IMR-90 (cell line): Measurements from ENCODE around the gene PNMA6E. TPM values are rescaled to one million over a fixed set of nuclear protein-coding genes. Genes with fewer than 3 reads are reported as not detected.

ENCODE experiments used
- ATAC-seq: fragments of 200-7000 bp; cut with Tn5 transposase; 2 replicates; pipeline ENCODE4 v1.9.1; 2020; ENCODE audit warnings: low read depth, mild to moderate bottlenecking, moderate library complexity
- BruUV-seq: library from RNA; stranded (reverse); fragments of 400-500 nt; replicated peaks from 2 replicates; lab custom pipeline; 2021; lab: Mats Ljungman, UMichigan
- CTCF ChIA-PET: fragments of 300-600 bp; formaldehyde crosslinking; extraction: SDS; loops from one replicate; lab custom pipeline; 2021; ENCODE audit warnings: antibody characterized with exemption; lab: Yijun Ruan, JAX
- POLR2A ChIA-PET: fragments of 300-600 bp; sonication (Branson Sonifier 250); formaldehyde crosslinking; loops from one replicate; lab custom pipeline; 2022; ENCODE audit warnings: antibody characterized with exemption; ENCODE audit not compliant: unreplicated experiment; lab: Charles Lee
- DNase-seq: peaks from one replicate; pipeline ENCODE4 v3.0.0; 2013
- H2AFZ ChIP-seq: replicated peaks from 2 replicates; pipeline ENCODE3; 2013; ENCODE audit warnings: low read length, mild to moderate bottlenecking; ENCODE audit not compliant: poor library complexity
- H2AK5ac ChIP-seq: 2 replicates; pipeline ENCODE4 v1.6.1; 2013; ENCODE audit warnings: low read depth, low read length, inconsistent platforms
- H2AK9ac ChIP-seq: replicated peaks from 2 replicates; pipeline ENCODE3; 2013; ENCODE audit warnings: mild to moderate bottlenecking, low read depth, low read length, moderate library complexity; ENCODE audit not compliant: poor library complexity
- H2BK120ac ChIP-seq: 2 replicates; pipeline ENCODE4 v1.6.1; 2013; ENCODE audit warnings: low read depth, low read length, inconsistent platforms
- H2BK15ac ChIP-seq: 3 replicates; pipeline ENCODE4 v1.6.1; 2013; ENCODE audit warnings: low read depth, low read length, inconsistent platforms
- H2BK20ac ChIP-seq: 2 replicates; pipeline ENCODE4 v1.6.1; 2013; ENCODE audit warnings: low read depth, mild to moderate bottlenecking, inconsistent platforms, low read length, moderate library complexity
- H2BK5ac ChIP-seq: 2 replicates; pipeline ENCODE4 v1.6.1; 2013; ENCODE audit warnings: mild to moderate bottlenecking, low read depth, low read length, inconsistent platforms; ENCODE audit not compliant: poor library complexity, severe bottlenecking
- H3K14ac ChIP-seq: replicated peaks from 2 replicates; pipeline ENCODE4 v1.6.1; 2013; ENCODE audit warnings: low read depth, low read length, inconsistent platforms
- H3K18ac ChIP-seq: 2 replicates; pipeline ENCODE4 v1.6.1; 2013; ENCODE audit warnings: low read depth, low read length, control low read depth
- H3K23ac ChIP-seq: 2 replicates; pipeline ENCODE4 v1.6.1; 2013; ENCODE audit warnings: low read depth, low read length, inconsistent platforms
- H3K27ac ChIP-seq: 2 replicates; pipeline ENCODE4 v1.5.1; 2013; ENCODE audit warnings: mild to moderate bottlenecking, control low read depth, low read length; ENCODE audit not compliant: insufficient read depth
- H3K27me3 ChIP-seq: 2 replicates; pipeline ENCODE4 v1.6.1; 2013; ENCODE audit warnings: low read length; ENCODE audit not compliant: control insufficient read depth, insufficient read depth
- H3K36me3 ChIP-seq: 2 replicates; pipeline ENCODE4 v1.6.1; 2013; ENCODE audit warnings: low read length, mixed read lengths; ENCODE audit not compliant: control insufficient read depth, insufficient read depth
- H3K4ac ChIP-seq: 2 replicates; pipeline ENCODE4 v1.6.1; 2013; ENCODE audit warnings: low read depth, low read length, inconsistent platforms
- H3K4me1 ChIP-seq: 2 replicates; pipeline ENCODE4 v1.6.1; 2013; ENCODE audit warnings: low read length, mixed read lengths; ENCODE audit not compliant: control insufficient read depth, insufficient read depth
- H3K4me2 ChIP-seq: 2 replicates; pipeline ENCODE4 v1.6.1; 2013; ENCODE audit warnings: low read depth, mild to moderate bottlenecking, control low read depth, low read length, moderate library complexity
- H3K4me3 ChIP-seq: 2 replicates; pipeline ENCODE4 v1.5.1; 2013; ENCODE audit warnings: low read depth, mild to moderate bottlenecking, control low read depth, low read length, moderate library complexity; ENCODE audit not compliant: insufficient read depth
- H3K56ac ChIP-seq: 2 replicates; pipeline ENCODE4 v1.6.1; 2013; ENCODE audit warnings: low read length, inconsistent platforms; ENCODE audit not compliant: insufficient read depth; ENCODE audit errors: extremely low read depth
- H3K79me1 ChIP-seq, 2 experiments: 2 replicates each; pipeline ENCODE4 v1.6.1; 2013; ENCODE audit warnings: low read length in 2 of 2, inconsistent platforms in 1 of 2, low read depth in 1 of 2
- H3K9ac ChIP-seq: 2 replicates; pipeline ENCODE4 v1.6.1; 2013; ENCODE audit warnings: low read depth, low read length, control low read depth
- H3K9me1 ChIP-seq: 2 replicates; pipeline ENCODE4 v1.6.1; 2013; ENCODE audit warnings: low read length, inconsistent platforms; ENCODE audit not compliant: insufficient read depth
- H3K9me3 ChIP-seq: 2 replicates; pipeline ENCODE4 v1.6.1; 2013; ENCODE audit warnings: low read length; ENCODE audit not compliant: control insufficient read depth, insufficient read depth
- H4K20me1 ChIP-seq: 2 replicates; pipeline ENCODE4 v1.6.1; 2013; ENCODE audit warnings: low read length, inconsistent platforms; ENCODE audit not compliant: insufficient read depth
- H4K5ac ChIP-seq: 2 replicates; pipeline ENCODE4 v1.6.1; 2013; ENCODE audit warnings: mild to moderate bottlenecking, low read depth, low read length, control low read depth
- H4K8ac ChIP-seq, 2 experiments: 2 replicates each; pipeline ENCODE4 v1.6.1; 2013; ENCODE audit warnings: low read depth in 2 of 2, low read length in 2 of 2, control low read depth in 1 of 2, inconsistent platforms in 1 of 2
- H4K91ac ChIP-seq: 2 replicates; pipeline ENCODE4 v1.6.1; 2013; ENCODE audit warnings: low read depth, low read length, inconsistent platforms; ENCODE audit not compliant: insufficient read depth
- BHLHE40 ChIP-seq: fragments of 150-350 bp; IDR thresholded peaks from 2 replicates; pipeline ENCODE4 v1.6.1; 2016; ENCODE audit warnings: mild to moderate bottlenecking, low read depth, low read length
- CEBPB ChIP-seq: IDR thresholded peaks from 2 replicates; pipeline ENCODE4 v1.6.1; 2012; ENCODE audit warnings: low read depth, low read length, improper control_type of control experiment
- CHD1 ChIP-seq: IDR thresholded peaks from 2 replicates; pipeline ENCODE4 v1.6.1; 2012; ENCODE audit warnings: low read depth, low read length, improper control_type of control experiment
- CTCF ChIP-seq: conservative IDR thresholded peaks from 2 replicates; pipeline ENCODE4 v1.5.1; 2012; ENCODE audit warnings: mild to moderate bottlenecking, low read depth, low read length, improper control_type of control experiment
- ELK1 ChIP-seq: fragments of 150-350 bp; IDR thresholded peaks from 2 replicates; pipeline ENCODE4 v1.6.1; 2016; ENCODE audit warnings: low read depth, mild to moderate bottlenecking, low read length, moderate library complexity, borderline replicate concordance
- FOS ChIP-seq: fragments of 150-350 bp; IDR thresholded peaks from 2 replicates; pipeline ENCODE4 v1.6.1; 2016; ENCODE audit warnings: low read depth, low read length
- MAFK ChIP-seq: IDR thresholded peaks from 2 replicates; pipeline ENCODE4 v1.6.1; 2012; ENCODE audit warnings: low read depth, low read length, improper control_type of control experiment
- MAZ ChIP-seq: IDR thresholded peaks from 2 replicates; pipeline ENCODE4 v1.6.1; 2012; ENCODE audit warnings: low read depth, mild to moderate bottlenecking, low read length, improper control_type of control experiment, moderate library complexity, borderline replicate concordance
- MXI1 ChIP-seq: IDR thresholded peaks from 2 replicates; pipeline ENCODE4 v1.6.1; 2012; ENCODE audit warnings: low read depth, mild to moderate bottlenecking, low read length, moderate library complexity, borderline replicate concordance
- NFE2L2 ChIP-seq: fragments of 150-350 bp; IDR thresholded peaks from 2 replicates; pipeline ENCODE4 v1.6.1; 2016; ENCODE audit warnings: low read depth, mild to moderate bottlenecking, low read length
- POLR2A ChIP-seq: IDR thresholded peaks from 2 replicates; pipeline ENCODE4 v1.6.1; 2012; ENCODE audit warnings: mild to moderate bottlenecking, low read depth, low read length
- RAD21 ChIP-seq: IDR thresholded peaks from 2 replicates; pipeline ENCODE4 v1.6.1; 2012; ENCODE audit warnings: low read length, improper control_type of control experiment
- RCOR1 ChIP-seq: IDR thresholded peaks from 2 replicates; pipeline ENCODE4 v1.6.1; 2012; ENCODE audit warnings: mild to moderate bottlenecking, low read length, improper control_type of control experiment; ENCODE audit not compliant: insufficient replicate concordance
- RFX5 ChIP-seq: IDR thresholded peaks from 2 replicates; pipeline ENCODE4 v1.8.0; 2012; ENCODE audit warnings: low read depth, mild to moderate bottlenecking, low read length, moderate library complexity
- SMC3 ChIP-seq: fragments of 150-350 bp; IDR thresholded peaks from 2 replicates; pipeline ENCODE4 v1.6.1; 2016; ENCODE audit warnings: low read depth, mild to moderate bottlenecking, antibody characterized with exemption, low read length, moderate library complexity
- USF2 ChIP-seq: fragments of 150-350 bp; IDR thresholded peaks from 2 replicates; pipeline ENCODE4 v1.6.1; 2017; ENCODE audit warnings: mild to moderate bottlenecking, antibody characterized with exemption, low read length, low read depth
- WGBS, 2 experiments: methylation state at CpG; one replicate each; pipeline versions ENCODE4 v1.1.5 to v1.1.7; 2013; ENCODE audit warnings: missing lambda C conversion rate in 2 of 2; ENCODE audit not compliant: insufficient read length in 1 of 2; ENCODE audit errors: extremely low coverage in 2 of 2; 5-methylcytosine and 5-hydroxymethylcytosine counted together
- dilution Hi-C: fragments of 300-500 bp; cut with HindIII; formaldehyde crosslinking; loops from one replicate; pipeline ENCODE4 v1.14.3; 2018; ENCODE audit warnings: low sequenced_read_pairs; ENCODE audit not compliant: unreplicated experiment
- in situ Hi-C: fragments of 300-500 bp; cut with MboI; formaldehyde crosslinking; loops from 3 replicates; pipeline ENCODE4 v1.14.3; 2019; ENCODE audit warnings: low sequenced_read_pairs, inconsistent platforms, mixed read lengths
- intact Hi-C: fragments of 100-400 bp; cut with micrococcal nuclease; formaldehyde crosslinking; loops from 2 replicates; pipeline ENCODE4 v1.10.0; 2022
- polyA plus RNA-seq, 3 experiments: library from polyadenylated mRNA; depleted of rRNA; stranded (reverse); fragments of >200 nt; gene quantifications; 2 replicates each; pipeline ENCODE4 v1.2.3, GENCODE V29; 2012; ENCODE audit warnings: low replicate concordance in 1 of 3
- total RNA-seq: library from RNA; depleted of rRNA; stranded (reverse); fragments of >200 nt; gene quantifications from 2 replicates; pipeline ENCODE4 v1.2.3, GENCODE V29; 2012

Gene PNMA6E
- total and polyA plus RNA-seq, 2 of the 4 experiments (the other 2 are of a cell fraction) = not detected

GRCh38 chrX:153398275-153398960 is 2.7 kb downstream of the PNMA6E start:
- Histone ChIP-seq H3K27ac (no peak overlapping the region), H4K20me1 (no peaks in the 10 kb centered on the region), H3K9ac (no peak overlapping the region), H3K18ac (no peak overlapping the region), H3K4me1 (no peaks in the 10 kb centered on the region), H3K14ac (no peak overlapping the region), H3K9me1 (no peaks in the 10 kb centered on the region), H3K36me3 (no peaks in the 10 kb centered on the region), H2AFZ (no peak overlapping the region), H3K4me2 (no peak overlapping the region), H3K4ac (no peak overlapping the region), H3K56ac (no peak overlapping the region), H3K27me3 (peaks cover 8% of the 10 kb centered on the region; the same call in 1 of the 2 replicates), H3K79me1 (no peaks in the 10 kb centered on the region), H3K9me3 (no peaks in the 10 kb centered on the region; the same call in 1 of the 2 replicates), H2BK5ac (no peak overlapping the region), H3K23ac (no peak overlapping the region), H4K91ac (no peak overlapping the region), H2BK120ac (no peak overlapping the region), H3K4me3 (no peak overlapping the region), H2AK5ac (no peak overlapping the region), H4K5ac (no peak overlapping the region), H4K8ac (no peak overlapping the region), H2AK9ac (no peak overlapping the region), H2BK15ac (no peak overlapping the region), H2BK20ac (no peak overlapping the region)
- in situ Hi-C loops = no loop called here
- CTCF ChIA-PET = no interaction called here
- DNase-seq = no peak
- dilution Hi-C loops = no loop called here
- intact Hi-C loops = no loop called here
- no peak for TF ChIP-seq CHD1
- no peak for TF ChIP-seq RCOR1
- TF ChIP-seq CEBPB = no peak
- TF ChIP-seq CTCF = no peak
- TF ChIP-seq ELK1 = no peak
- TF ChIP-seq FOS = no peak
- no peak for TF ChIP-seq BHLHE40
- TF ChIP-seq RFX5 = no peak
- no peak for TF ChIP-seq NFE2L2
- no peak for TF ChIP-seq MAFK
- no peak for TF ChIP-seq USF2
- no peak for TF ChIP-seq POLR2A
- no peak for TF ChIP-seq MXI1
- TF ChIP-seq MAZ = no peak
- no peak for TF ChIP-seq SMC3
- no peak for TF ChIP-seq RAD21
- ATAC-seq = no peak
- POLR2A ChIA-PET = no interaction called here
- 100% methylated on average over 1 of the region's 17 CpGs; no CpG with 5 or more reads in 1 of the 2 experiments for WGBS, 2 experiments
- BruUV-seq = no TSS peak
